WI38 (cell line): ENCODE results near the gene LAPTM5.

Source experiments
- H3K4me3 ChIP-seq: 2 replicates; pipeline ENCODE4 v1.5.1; 2011; ENCODE audit warnings: low read depth, mild to moderate bottlenecking, control low read depth, low read length
- TF ChIP-seq, protein P1 (sequence below): IDR thresholded peaks from 2 replicates; pipeline ENCODE4 v1.5.1; 2012; ENCODE audit warnings: low read depth, mild to moderate bottlenecking, control low read depth, low read length

Gene LAPTM5

DNA sequence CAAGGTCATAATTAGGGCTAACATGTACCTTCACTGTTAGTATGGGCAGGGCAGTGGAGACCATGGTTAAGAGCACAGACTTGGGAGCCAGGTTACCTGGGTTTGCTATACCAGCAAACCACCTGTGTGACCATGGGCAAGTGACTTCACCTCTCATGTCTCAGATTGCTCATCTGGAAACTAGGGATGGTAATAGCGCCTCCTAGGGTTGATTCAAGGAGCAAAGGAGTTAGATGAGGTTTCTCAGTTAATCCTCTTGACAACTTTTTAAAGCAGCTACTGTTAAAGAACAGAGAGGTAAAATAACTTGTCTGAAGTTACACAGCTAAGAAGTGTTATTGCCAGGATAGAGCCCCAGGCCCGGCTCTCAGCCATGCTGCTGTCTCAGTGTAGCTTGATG, 33.4 kb downstream of the LAPTM5 start:
- no peak overlapping the region for H3K4me3 ChIP-seq
- TF ChIP-seq, protein P1, sequence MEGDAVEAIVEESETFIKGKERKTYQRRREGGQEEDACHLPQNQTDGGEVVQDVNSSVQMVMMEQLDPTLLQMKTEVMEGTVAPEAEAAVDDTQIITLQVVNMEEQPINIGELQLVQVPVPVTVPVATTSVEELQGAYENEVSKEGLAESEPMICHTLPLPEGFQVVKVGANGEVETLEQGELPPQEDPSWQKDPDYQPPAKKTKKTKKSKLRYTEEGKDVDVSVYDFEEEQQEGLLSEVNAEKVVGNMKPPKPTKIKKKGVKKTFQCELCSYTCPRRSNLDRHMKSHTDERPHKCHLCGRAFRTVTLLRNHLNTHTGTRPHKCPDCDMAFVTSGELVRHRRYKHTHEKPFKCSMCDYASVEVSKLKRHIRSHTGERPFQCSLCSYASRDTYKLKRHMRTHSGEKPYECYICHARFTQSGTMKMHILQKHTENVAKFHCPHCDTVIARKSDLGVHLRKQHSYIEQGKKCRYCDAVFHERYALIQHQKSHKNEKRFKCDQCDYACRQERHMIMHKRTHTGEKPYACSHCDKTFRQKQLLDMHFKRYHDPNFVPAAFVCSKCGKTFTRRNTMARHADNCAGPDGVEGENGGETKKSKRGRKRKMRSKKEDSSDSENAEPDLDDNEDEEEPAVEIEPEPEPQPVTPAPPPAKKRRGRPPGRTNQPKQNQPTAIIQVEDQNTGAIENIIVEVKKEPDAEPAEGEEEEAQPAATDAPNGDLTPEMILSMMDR = no peak

DNA sequence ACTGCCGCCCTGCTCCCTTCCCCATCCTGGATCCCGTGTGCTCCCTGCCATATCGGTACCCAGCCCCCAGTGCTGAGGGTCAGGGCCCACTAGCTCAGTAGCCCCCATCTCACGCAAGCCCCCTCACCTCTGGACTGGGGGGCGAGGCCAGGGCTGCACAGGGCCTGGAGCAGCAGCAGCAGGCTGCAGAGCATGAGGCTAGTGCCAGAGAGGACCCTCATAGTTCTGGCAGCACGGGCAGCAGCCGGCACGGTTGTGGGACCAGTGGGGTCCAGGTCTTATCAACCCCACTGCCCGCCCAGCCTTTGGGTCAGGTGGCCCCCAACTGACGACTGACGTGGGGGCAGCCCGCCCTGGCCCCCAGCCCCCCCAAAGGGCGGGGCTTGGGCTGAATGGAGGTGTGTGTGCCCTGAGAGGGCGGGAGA, 34.2 kb downstream of the LAPTM5 start, which contains the start of gene MATN1:
TSS of gene MATN1 (minus strand) at position 255 of the 425 bp plus-strand sequence. CDS start at position 221, 34 bp downstream.
- TF ChIP-seq, protein P1 = no peak
- no peak within 1 kb of the TSS for H3K4me3 ChIP-seq

DNA sequence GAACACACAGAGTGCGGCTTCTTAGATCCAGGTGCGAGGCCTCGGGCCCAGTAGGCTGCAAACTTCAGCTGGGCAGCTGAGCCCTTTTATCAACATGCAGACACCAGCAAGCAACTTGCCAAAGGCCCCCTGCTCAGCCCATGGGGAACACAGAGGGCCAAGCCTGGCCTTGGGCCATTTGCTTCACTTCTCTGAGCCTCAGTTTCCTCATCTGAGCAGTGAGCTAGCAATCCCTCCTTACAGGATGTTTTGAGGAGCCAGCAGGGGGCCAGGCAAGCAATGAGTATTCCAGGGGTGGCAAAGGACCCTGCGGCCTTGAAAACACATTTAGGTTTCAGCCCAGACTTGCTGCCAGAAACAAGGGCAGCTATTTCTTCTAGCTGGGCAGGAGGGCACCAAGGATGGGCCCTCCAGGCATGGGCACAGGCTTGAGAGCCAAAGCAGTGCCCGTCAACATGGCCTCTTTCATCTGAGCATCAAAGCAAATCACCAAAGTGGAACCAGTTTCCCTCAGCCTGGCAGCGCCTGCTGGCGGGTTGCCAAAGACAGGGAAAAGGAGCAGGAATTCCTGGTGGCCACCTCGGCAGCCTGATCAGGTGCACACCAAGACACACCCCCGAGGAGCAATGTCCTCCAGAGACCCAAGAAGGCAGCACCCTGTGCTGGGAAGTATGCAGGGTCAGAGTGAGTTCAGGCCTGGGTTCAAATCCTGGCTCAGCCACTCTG, 35.6 kb downstream of the LAPTM5 start:
- no peak overlapping the region for H3K4me3 ChIP-seq
- TF ChIP-seq, protein P1 = no peak

GRCh38 chr1:30721341-30721793, 36.2 kb downstream of the LAPTM5 start:
- no peak overlapping the region for H3K4me3 ChIP-seq
- TF ChIP-seq, protein P1 = no peak

DNA sequence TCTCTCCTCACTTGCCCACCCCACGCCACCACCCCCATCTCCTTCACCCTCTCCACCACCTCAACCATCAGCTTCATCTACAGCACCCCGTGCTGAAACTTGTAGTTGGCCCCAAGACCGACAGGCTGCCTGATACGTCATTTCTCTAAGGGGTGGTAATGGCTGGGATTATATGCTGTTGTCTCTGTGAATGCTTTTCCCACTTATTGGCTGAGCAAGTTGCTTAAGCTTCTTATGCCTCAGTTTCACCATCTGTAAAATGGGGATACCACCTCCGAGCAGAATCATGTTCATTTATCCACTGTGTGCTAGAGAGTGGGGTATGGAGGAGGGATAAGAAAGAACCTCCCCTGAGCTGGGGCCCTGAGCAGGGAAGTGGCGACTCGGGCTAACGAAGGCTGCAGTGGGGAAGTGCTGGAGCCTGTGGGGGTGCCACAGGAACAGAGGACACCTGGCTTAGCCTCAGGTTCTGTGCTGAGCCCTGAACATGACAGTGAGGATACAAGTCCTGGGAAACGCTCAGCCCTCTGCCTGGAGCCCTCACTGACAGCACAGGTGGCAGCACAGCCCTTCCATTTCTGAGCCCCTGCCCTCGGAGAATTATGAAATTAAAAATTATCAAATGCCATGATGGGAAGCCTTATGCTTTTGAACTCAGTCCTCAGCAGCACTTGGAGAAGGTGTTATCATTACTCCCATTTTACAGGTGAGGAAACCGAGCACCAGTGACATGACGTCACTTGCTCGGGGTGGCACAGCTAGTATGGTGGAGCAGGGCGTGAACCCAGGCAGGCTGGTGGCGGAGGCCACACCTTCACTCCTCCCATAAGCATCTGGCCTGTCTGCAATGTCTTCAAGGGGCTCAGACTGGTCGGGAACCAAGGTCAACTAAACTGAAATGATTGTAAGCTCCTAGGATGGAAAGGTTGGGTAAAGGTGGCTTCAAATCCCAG, 37.0 kb downstream of the LAPTM5 start:
- TF ChIP-seq, protein P1 = no peak
- no peak overlapping the region for H3K4me3 ChIP-seq

DNA sequence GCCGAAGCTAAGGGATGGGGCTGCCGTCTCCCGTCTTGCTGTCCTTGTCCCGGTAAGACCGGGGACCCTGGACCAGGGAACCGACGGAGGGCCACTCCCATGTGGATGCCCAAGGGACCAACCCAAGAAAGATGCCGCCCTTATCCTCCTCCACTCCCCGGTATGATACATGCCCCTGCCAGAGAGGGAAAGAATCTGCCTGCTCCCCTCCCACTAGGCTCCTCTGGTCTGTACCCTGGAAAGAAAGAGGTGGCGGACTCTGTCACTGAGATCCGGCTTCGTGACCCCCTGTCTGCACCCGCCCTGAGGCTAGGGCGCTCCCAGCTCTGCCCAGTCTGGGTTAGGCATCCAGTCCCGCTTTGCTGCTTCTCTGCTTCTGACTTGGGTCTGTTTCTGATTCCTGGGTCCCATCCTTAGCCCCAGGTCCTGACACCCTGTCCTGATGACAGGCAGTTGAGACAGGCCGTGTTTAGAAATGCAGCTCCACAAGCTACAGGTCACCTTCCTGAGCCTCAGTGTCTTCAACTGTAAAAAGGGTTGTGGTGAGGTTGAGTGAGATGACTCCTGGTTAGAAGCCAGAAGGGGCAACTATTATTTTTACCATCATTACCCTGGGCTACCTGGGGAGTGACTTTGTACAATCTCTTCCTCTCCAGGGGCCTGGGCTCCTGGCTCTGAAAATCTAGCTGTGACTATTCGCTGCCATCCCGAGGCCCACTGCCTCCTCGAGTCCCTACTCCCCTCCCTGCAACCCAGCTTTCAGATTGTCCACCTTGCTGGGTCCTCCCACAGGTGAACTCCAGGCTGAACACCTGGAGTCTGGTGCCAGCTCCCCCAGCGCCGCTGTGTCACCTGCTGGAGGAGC, 37.9 kb downstream of the LAPTM5 start:
- TF ChIP-seq, protein P1 = no peak
- no peak overlapping the region for H3K4me3 ChIP-seq
